H1 (cell line): ENCODE data around the gene GLIPR1. TPM values are rescaled to one million over a fixed set of nuclear protein-coding genes. Genes with fewer than 3 reads are reported as not detected.

ENCODE experiments used
- CTCF ChIA-PET: fragments of 300-600 bp; sonication (Branson Sonifier 250); formaldehyde crosslinking; loops from one replicate; lab custom pipeline; 2021; ENCODE audit not compliant: partially characterized antibody; lab: Charles Lee
- POLR2A ChIA-PET: fragments of 300-600 bp; sonication (Branson Sonifier 250); formaldehyde crosslinking; loops from one replicate; lab custom pipeline; 2021; ENCODE audit warnings: inconsistent platforms; ENCODE audit not compliant: partially characterized antibody; lab: Charles Lee
- DNase-seq, 2 experiments: peaks; one replicate each; pipeline versions ENCODE4 v3.0.0 to v3.0.0-alpha.2; 2010 to 2022; ENCODE audit warnings: low spot score in 2 of 2, low read depth in 1 of 2, mixed read lengths in 1 of 2
- FAIRE-seq: peaks from 2 replicates; lab custom pipeline; 2011; peaks lifted over from hg19 to GRCh38; lab: Jason Lieb, UNC
- H2AFZ ChIP-seq: 2 replicates; pipeline ENCODE4 v1.8.1; 2012; ENCODE audit warnings: low read length, inconsistent platforms
- H2AK5ac ChIP-seq: 2 replicates; pipeline ENCODE4 v1.6.1; 2013; ENCODE audit warnings: low read depth, low read length
- H2BK120ac ChIP-seq: replicated peaks from 2 replicates; pipeline ENCODE3; 2013; ENCODE audit warnings: low read depth, low read length, inconsistent platforms
- H2BK12ac ChIP-seq: 2 replicates; pipeline ENCODE4 v1.6.1; 2013; ENCODE audit warnings: low read depth, low read length
- H2BK15ac ChIP-seq: 2 replicates; pipeline ENCODE4 v1.6.1; 2013; ENCODE audit warnings: low read length
- H2BK20ac ChIP-seq: 2 replicates; pipeline ENCODE4 v1.6.1; 2013; ENCODE audit warnings: low read length
- H2BK5ac ChIP-seq: 2 replicates; pipeline ENCODE4 v1.6.1; 2013; ENCODE audit warnings: low read depth, low read length
- H3K14ac ChIP-seq: 2 replicates; pipeline ENCODE4 v1.6.1; 2013; ENCODE audit warnings: inconsistent platforms; ENCODE audit not compliant: insufficient read length
- H3K18ac ChIP-seq: 2 replicates; pipeline ENCODE4 v1.6.1; 2013; ENCODE audit warnings: low read length; ENCODE audit errors: extremely low read depth
- H3K23ac ChIP-seq: 2 replicates; pipeline ENCODE4 v1.6.1; 2013; ENCODE audit warnings: inconsistent platforms; ENCODE audit not compliant: insufficient read length
- H3K23me2 ChIP-seq: 2 replicates; pipeline ENCODE4 v1.6.1; 2013; ENCODE audit warnings: low read depth, low read length
- H3K27ac ChIP-seq: 2 replicates; pipeline ENCODE4 v1.6.1; 2011; ENCODE audit warnings: low read depth, low read length, inconsistent platforms
- H3K27me3 ChIP-seq, 4 experiments: replicated peaks in 1 of 4; 1 replicate in 1 of 4; 2 replicates in 3 of 4; pipeline versions ENCODE4 v1.6.1 to v1.8.1; 2011 to 2013; ENCODE audit warnings: low read length in 3 of 4, mild to moderate bottlenecking in 3 of 4, inconsistent platforms in 2 of 4, mixed read lengths in 2 of 4, moderate library complexity in 1 of 4; ENCODE audit not compliant: control insufficient read depth in 3 of 4, insufficient read depth in 3 of 4; ENCODE audit errors: extremely low read depth in 1 of 4
- H3K36me3 ChIP-seq, 4 experiments: 2 replicates each; pipeline versions ENCODE4 v1.6.1 to v1.8.1; 2011 to 2013; ENCODE audit warnings: mild to moderate bottlenecking in 4 of 4, low read length in 3 of 4, moderate library complexity in 2 of 4, control low read depth in 1 of 4, inconsistent platforms in 1 of 4; ENCODE audit not compliant: insufficient read depth in 4 of 4, control insufficient read depth in 2 of 4
- H3K4ac ChIP-seq: replicated peaks from 2 replicates; pipeline ENCODE3; 2013; ENCODE audit warnings: low read length, low read depth, mixed read lengths, inconsistent platforms; ENCODE audit not compliant: insufficient read length
- H3K4me1 ChIP-seq, 4 experiments: replicated peaks in 1 of 4; 1 replicate in 1 of 4; 2 replicates in 3 of 4; pipeline versions ENCODE4 v1.6.1 to v1.8.1; 2011 to 2013; ENCODE audit warnings: low read length in 3 of 4, inconsistent platforms in 2 of 4, mixed read lengths in 1 of 4; ENCODE audit not compliant: insufficient read depth in 4 of 4, control insufficient read depth in 3 of 4
- H3K4me2 ChIP-seq, 2 experiments: 2 replicates each; pipeline versions ENCODE4 v1.6.1 to v1.8.1; 2011 to 2013; ENCODE audit warnings: low read depth in 2 of 2, low read length in 2 of 2, control low read depth in 1 of 2, inconsistent platforms in 1 of 2, mild to moderate bottlenecking in 1 of 2; ENCODE audit not compliant: insufficient read depth in 1 of 2
- H3K4me3 ChIP-seq, 4 experiments: fragments of 200-600, 300-600 bp in 1 of 4; sonication (generic), shearing (Covaris generic), sonication (Bioruptor Twin) in 1 of 4; 2 replicates each; pipeline versions ENCODE4 v1.5.1 to v1.8.1; 2011 to 2016; ENCODE audit warnings: low read length in 4 of 4, low read depth in 3 of 4, control low read depth in 2 of 4, inconsistent platforms in 2 of 4, mild to moderate bottlenecking in 2 of 4, mixed read lengths in 1 of 4, moderate library complexity in 1 of 4; ENCODE audit not compliant: insufficient read depth in 2 of 4; ENCODE audit errors: extremely low read depth in 1 of 4
- H3K56ac ChIP-seq: replicated peaks from 2 replicates; pipeline ENCODE3; 2013; ENCODE audit warnings: low read depth, mild to moderate bottlenecking, mixed read lengths, low read length, inconsistent platforms; ENCODE audit not compliant: insufficient read length
- H3K79me1 ChIP-seq: 2 replicates; pipeline ENCODE4 v1.6.1; 2013; ENCODE audit warnings: low read depth, low read length, control low read depth
- H3K79me2 ChIP-seq, 2 experiments: 2 replicates each; pipeline versions ENCODE4 v1.6.1 to v1.8.1; 2012 to 2013; ENCODE audit warnings: low read length in 2 of 2, mild to moderate bottlenecking in 2 of 2, inconsistent platforms in 1 of 2; ENCODE audit not compliant: insufficient read depth in 2 of 2, control insufficient read depth in 1 of 2
- H3K9ac ChIP-seq, 4 experiments: replicated peaks in 1 of 4; 1 replicate in 1 of 4; 2 replicates in 3 of 4; pipeline versions ENCODE4 v1.6.1 to v1.8.1; 2011 to 2013; ENCODE audit warnings: low read depth in 3 of 4, low read length in 3 of 4, control low read depth in 2 of 4, mild to moderate bottlenecking in 2 of 4, moderate library complexity in 2 of 4, inconsistent platforms in 1 of 4; ENCODE audit errors: extremely low read depth in 1 of 4
- H3K9me3 ChIP-seq, 2 experiments: 2 replicates each; pipeline versions ENCODE4 v1.6.1 to v1.8.1; 2012 to 2013; ENCODE audit warnings: mild to moderate bottlenecking in 2 of 2, moderate library complexity in 2 of 2, control low read depth in 1 of 2, inconsistent platforms in 1 of 2, low read depth in 1 of 2, low read length in 1 of 2, mixed read lengths in 1 of 2; ENCODE audit not compliant: insufficient read depth in 2 of 2
- H4K20me1 ChIP-seq, 2 experiments: replicated peaks in 1 of 2; 2 replicates each; pipeline versions ENCODE3 to v1.8.1; 2011 to 2013; ENCODE audit warnings: inconsistent platforms in 2 of 2, low read length in 2 of 2, mild to moderate bottlenecking in 1 of 2; ENCODE audit not compliant: insufficient read depth in 2 of 2, control insufficient read depth in 1 of 2
- H4K5ac ChIP-seq: 2 replicates; pipeline ENCODE4 v1.6.1; 2013; ENCODE audit warnings: low read length, low read depth, mixed read lengths, inconsistent platforms; ENCODE audit not compliant: insufficient read length
- H4K8ac ChIP-seq: 2 replicates; pipeline ENCODE4 v1.8.0; 2013; ENCODE audit warnings: mild to moderate bottlenecking, moderate library complexity, low read length, inconsistent platforms; ENCODE audit not compliant: insufficient read depth; ENCODE audit errors: extremely low read depth
- H4K91ac ChIP-seq: replicated peaks from 2 replicates; pipeline ENCODE3; 2013; ENCODE audit warnings: low read length, mixed read lengths, inconsistent platforms; ENCODE audit not compliant: insufficient read length
- CEBPB ChIP-seq: IDR thresholded peaks from 2 replicates; pipeline ENCODE4 v1.6.1; 2012; ENCODE audit warnings: low read depth, low read length
- CTBP2 ChIP-seq: IDR thresholded peaks from 2 replicates; pipeline ENCODE4 v1.7.0; 2011; ENCODE audit warnings: borderline replicate concordance, mild to moderate bottlenecking, moderate library complexity, mixed read lengths, low read length; ENCODE audit not compliant: insufficient read depth, insufficient read length
- EZH2 ChIP-seq: fragments of 200-600 bp; sonication (generic); IDR thresholded peaks from 2 replicates; pipeline ENCODE4 v1.7.1; 2012; ENCODE audit warnings: low read depth, mild to moderate bottlenecking, moderate library complexity, low read length, inconsistent platforms; ENCODE audit not compliant: severe bottlenecking
- GTF2F1 ChIP-seq: IDR thresholded peaks from 2 replicates; pipeline ENCODE4 v1.6.1; 2012; ENCODE audit warnings: low read depth, low read length, improper control_type of control experiment, borderline replicate concordance
- MAFK ChIP-seq: IDR thresholded peaks from 2 replicates; pipeline ENCODE4 v1.6.1; 2012; ENCODE audit warnings: low read depth, mild to moderate bottlenecking, improper control_type of control experiment, low read length
- PHF8 ChIP-seq: fragments of 200-600 bp; sonication (generic); conservative IDR thresholded peaks from 2 replicates; pipeline ENCODE4 v1.7.1; 2012; ENCODE audit warnings: low read depth, mild to moderate bottlenecking, inconsistent platforms, low read length, moderate library complexity
- RFX5 ChIP-seq: IDR thresholded peaks from 2 replicates; pipeline ENCODE4 v1.6.1; 2011; ENCODE audit warnings: low read depth, low read length, improper control_type of control experiment, borderline replicate concordance
- RXRA ChIP-seq: IDR thresholded peaks from 2 replicates; pipeline ENCODE4 v1.6.1; 2011; ENCODE audit warnings: low read depth, mild to moderate bottlenecking, low read length, moderate library complexity; ENCODE audit not compliant: insufficient read depth
- SP1 ChIP-seq: IDR thresholded peaks from 2 replicates; pipeline ENCODE4 v1.6.1; 2011; ENCODE audit warnings: low read depth, low read length
- SP2 ChIP-seq: IDR thresholded peaks from 2 replicates; pipeline ENCODE4 v1.6.1; 2012; ENCODE audit warnings: mild to moderate bottlenecking, low read length, inconsistent platforms
- TBP ChIP-seq: IDR thresholded peaks from 2 replicates; pipeline ENCODE4 v1.6.1; 2011; ENCODE audit warnings: low read depth, low read length, improper control_type of control experiment
- WGBS, 2 experiments: shearing (Covaris generic) in 1 of 2; methylation state at CpG; one replicate each; pipeline versions ENCODE4 v1.1.6 to v1.1.7; 2013 to 2015; ENCODE audit warnings: low lambda C conversion rate in 2 of 2, mixed read lengths in 2 of 2, inconsistent platforms in 1 of 2, low coverage in 1 of 2, missing lambda C conversion rate in 1 of 2; ENCODE audit not compliant: insufficient replicate concordance in 2 of 2, insufficient coverage in 1 of 2, insufficient read length in 1 of 2; ENCODE audit errors: extremely low coverage in 1 of 2, missing lambda C conversion rate in 1 of 2; 5-methylcytosine and 5-hydroxymethylcytosine counted together
- polyA plus RNA-seq, 7 experiments: library from polyadenylated mRNA; depleted of rRNA in 3 of 7; stranded (reverse) in 5 of 7; unstranded in 2 of 7; fragments of >200 nt in 5 of 7; fragments of 200-250 nt in 2 of 7; gene quantifications; 1 replicate in 5 of 7; 2 replicates in 1 of 7; 4 replicates in 1 of 7; pipeline versions ENCODE4 v1.2.1 to v1.2.3, GENCODE V29; 2011 to 2013; ENCODE audit warnings: missing spikeins in 2 of 7, mixed read lengths in 2 of 7
- total RNA-seq: library from RNA; stranded (reverse); fragmentation: NEBNext Ultra II Directional; extraction: Animal tissue kit (Norgen Biotek cat#: 25700); gene quantifications from 2 replicates; pipeline ENCODE4 v1.2.1, GENCODE V29; 2021
- TF ChIP-seq, protein P1 (sequence below): IDR thresholded peaks from 2 replicates; pipeline ENCODE4 v1.6.1; 2012; ENCODE audit warnings: inconsistent platforms

The GLIPR1 gene
- total and polyA plus RNA-seq, 2 of the 8 experiments (the other 6 are each of a cell fraction or from before 2014, with no cell fraction given) = 0.23 to 1.5 TPM

DNA sequence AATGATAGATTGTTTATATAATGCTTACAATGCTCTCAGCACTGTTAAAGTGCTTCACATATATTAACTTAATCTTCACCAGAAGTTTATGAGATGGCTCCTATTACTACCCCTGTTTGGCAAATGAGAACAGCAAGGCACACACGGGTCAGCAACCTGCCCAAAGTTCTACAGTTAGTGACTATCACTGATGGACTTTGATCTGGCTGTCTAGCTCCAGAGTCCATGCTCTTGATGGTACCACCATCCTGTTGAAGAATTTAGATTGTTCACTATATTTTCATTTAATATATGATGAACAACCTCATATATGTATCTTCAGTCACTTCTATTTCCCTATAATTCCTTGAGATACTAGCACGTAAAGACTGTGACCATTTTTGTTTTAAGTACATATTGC, 10.6 kb downstream of the GLIPR1 start:
- CTCF ChIA-PET = no interaction called here
- H3K79me2 ChIP-seq = no peaks in the 10 kb centered on the region
- H4K5ac ChIP-seq = no peak overlapping the region
- H3K36me3 ChIP-seq = no peaks in the 10 kb centered on the region
- no peak overlapping the region for H3K4me3 ChIP-seq
- H2BK15ac ChIP-seq = no peak overlapping the region
- H3K23me2 ChIP-seq = no peaks in the 10 kb centered on the region; the same call in 1 of the 2 replicates
- H4K91ac ChIP-seq = no peak overlapping the region
- no peak overlapping the region for H2AFZ ChIP-seq
- POLR2A ChIA-PET = no interaction called here
- no peak overlapping the region for H3K23ac ChIP-seq
- no peak overlapping the region for H3K14ac ChIP-seq
- H3K9me3 ChIP-seq = no peaks in the 10 kb centered on the region
- no peak overlapping the region for H3K27ac ChIP-seq
- H3K27me3 ChIP-seq = no peaks in the 10 kb centered on the region
- H2AK5ac ChIP-seq = no peak overlapping the region
- no peak overlapping the region for H3K18ac ChIP-seq
- H2BK120ac ChIP-seq = no peak overlapping the region
- H2BK5ac ChIP-seq = no peak overlapping the region
- no peaks in the 10 kb centered on the region for H3K79me1 ChIP-seq
- peaks cover 0 to 3% (median 0%) of the 10 kb centered on the region in 4 experiments; a peak in 2 of 7 replicates for H3K4me1 ChIP-seq
- H3K9ac ChIP-seq = no peak overlapping the region
- WGBS, 2 experiments = 90% methylated on average over 2 of the region's 2 CpGs; no CpG with 5 or more reads in 1 of the 2 experiments
- no peak overlapping the region for H3K4me2 ChIP-seq
- no peak overlapping the region for H2BK12ac ChIP-seq
- TF ChIP-seq EZH2 = no peak
- no peak for TF ChIP-seq GTF2F1
- TF ChIP-seq CEBPB = no peak
- no peak for TF ChIP-seq PHF8
- TF ChIP-seq TBP = no peak
- TF ChIP-seq RXRA = no peak
- no peak for TF ChIP-seq RFX5
- no peak for TF ChIP-seq SP1
- TF ChIP-seq CTBP2 = no peak
- no peak for TF ChIP-seq MAFK
- TF ChIP-seq SP2 = no peak
- TF ChIP-seq, protein P1, sequence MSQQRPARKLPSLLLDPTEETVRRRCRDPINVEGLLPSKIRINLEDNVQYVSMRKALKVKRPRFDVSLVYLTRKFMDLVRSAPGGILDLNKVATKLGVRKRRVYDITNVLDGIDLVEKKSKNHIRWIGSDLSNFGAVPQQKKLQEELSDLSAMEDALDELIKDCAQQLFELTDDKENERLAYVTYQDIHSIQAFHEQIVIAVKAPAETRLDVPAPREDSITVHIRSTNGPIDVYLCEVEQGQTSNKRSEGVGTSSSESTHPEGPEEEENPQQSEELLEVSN = no peak
- no peak overlapping the region for H2BK20ac ChIP-seq
- FAIRE-seq (no peak), DNase-seq (no peak)
- H4K8ac ChIP-seq = no peak overlapping the region
- H3K4ac ChIP-seq = no peak overlapping the region
- H4K20me1 ChIP-seq = no peaks in the 10 kb centered on the region
- H3K56ac ChIP-seq = no peak overlapping the region
